Adipocyte (in vitro differentiated cells): Measurements from ENCODE around the gene PDE8B.

Experiments
- DNase-seq: peaks from one replicate; pipeline ENCODE4 v3.0.0-alpha.2; 2015; ENCODE audit warnings: low read depth
- H3K27me3 ChIP-seq: replicated peaks from 2 replicates; pipeline ENCODE4 v1.7.0; 2013; ENCODE audit warnings: mild to moderate bottlenecking, low read length, moderate library complexity; ENCODE audit not compliant: control insufficient read depth, insufficient read depth
- H3K36me3 ChIP-seq: 2 replicates; pipeline ENCODE4 v1.7.0; 2013; ENCODE audit warnings: low read length, mild to moderate bottlenecking, moderate library complexity; ENCODE audit not compliant: control insufficient read depth, insufficient read depth, severe bottlenecking
- H3K4me1 ChIP-seq: 2 replicates; pipeline ENCODE4 v1.7.0; 2013; ENCODE audit warnings: mild to moderate bottlenecking, low read length, moderate library complexity; ENCODE audit not compliant: control insufficient read depth, insufficient read depth
- H3K4me3 ChIP-seq: 2 replicates; pipeline ENCODE4 v1.7.0; 2013; ENCODE audit warnings: mild to moderate bottlenecking, low read length, moderate library complexity
- H3K9ac ChIP-seq: 2 replicates; pipeline ENCODE4 v1.7.0; 2013; ENCODE audit warnings: mild to moderate bottlenecking, low read length, moderate library complexity
- H3K9me3 ChIP-seq: 2 replicates; pipeline ENCODE4 v1.7.0; 2013; ENCODE audit warnings: mild to moderate bottlenecking, low read length, moderate library complexity; ENCODE audit not compliant: control insufficient read depth

PDE8B gene

DNA sequence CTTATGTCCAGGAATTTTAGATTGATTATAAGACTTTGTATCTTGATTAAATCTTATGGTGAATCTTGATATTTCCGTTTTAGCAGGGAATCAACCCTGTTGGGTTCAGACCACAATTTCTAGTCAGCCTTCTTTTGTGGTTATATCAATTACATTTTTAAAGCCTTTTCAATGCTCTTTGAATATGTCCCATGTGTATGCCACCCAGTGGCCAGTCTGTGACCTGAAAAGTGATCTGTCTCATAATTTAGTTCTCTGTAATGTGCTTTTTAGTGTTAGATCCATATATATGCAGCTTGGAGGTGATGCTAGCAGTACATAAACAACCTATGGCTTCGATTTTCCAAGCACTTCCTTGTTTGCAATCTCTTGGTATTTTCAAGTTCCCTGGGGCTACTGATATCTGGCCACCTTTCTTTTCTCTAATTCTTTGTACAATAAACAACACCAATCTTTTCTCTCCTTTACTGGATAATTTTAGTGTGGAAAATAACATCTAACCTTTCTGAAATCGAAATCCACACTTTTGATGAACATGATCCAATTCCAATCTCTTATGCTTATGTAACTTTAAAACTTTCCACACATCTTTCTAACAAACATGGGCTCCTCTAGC lies 28.8 kb downstream of the PDE8B start:
- Histone ChIP-seq H3K27me3 (peaks cover 7% of the 10 kb centered on the region), H3K9ac (no peak overlapping the region), H3K4me3 (no peak overlapping the region), H3K9me3 (peaks cover 7% of the 10 kb centered on the region), H3K4me1 (no peaks in the 10 kb centered on the region), H3K36me3 (no peaks in the 10 kb centered on the region)
- DNase-seq = peak; percentile 25

DNA sequence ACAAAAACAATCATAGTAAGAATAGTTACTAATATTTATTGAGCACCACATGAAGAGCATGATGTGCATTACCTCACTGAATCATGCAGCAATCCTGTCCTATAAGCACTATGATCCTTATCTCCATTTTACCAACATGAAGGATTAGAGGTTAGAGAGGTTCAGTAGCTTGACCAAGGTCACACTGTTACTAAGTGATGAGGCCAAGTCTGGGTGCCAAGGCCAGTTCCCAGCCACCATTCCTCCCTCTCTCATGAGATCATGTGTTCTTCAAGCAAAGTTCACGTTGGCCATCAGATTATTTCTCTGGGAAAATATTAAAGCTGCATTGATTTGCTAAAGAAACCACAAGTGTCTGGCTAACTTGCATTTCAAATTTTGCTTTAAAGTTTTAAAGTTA lies 31.0 kb downstream of the PDE8B start:
- no peaks in the 10 kb centered on the region for H3K4me1 ChIP-seq
- no peak overlapping the region for H3K4me3 ChIP-seq
- H3K36me3 ChIP-seq = no peaks in the 10 kb centered on the region
- H3K9ac ChIP-seq = no peak overlapping the region
- peaks cover 7% of the 10 kb centered on the region for H3K27me3 ChIP-seq
- peaks cover 6% of the 10 kb centered on the region for H3K9me3 ChIP-seq
- DNase-seq = no peak

DNA sequence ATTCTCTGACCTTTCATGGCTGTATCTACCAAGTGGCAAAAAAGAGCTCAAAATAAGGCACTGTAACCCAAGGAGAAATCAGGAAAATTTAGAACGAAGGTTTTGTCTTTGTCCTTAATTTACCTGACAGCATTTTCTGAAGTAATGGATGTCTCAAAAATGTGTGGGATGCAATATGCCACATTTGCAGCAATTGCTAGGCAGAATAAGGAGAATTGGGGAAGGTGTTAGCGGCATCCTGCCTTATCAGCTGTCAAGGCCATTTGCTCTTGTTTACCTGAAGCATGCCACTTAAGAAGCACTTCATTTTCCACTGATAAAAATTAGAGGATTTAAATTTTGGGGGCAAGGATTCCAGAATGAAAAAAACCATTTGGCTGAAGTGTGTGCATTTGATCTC lies 39.0 kb downstream of the PDE8B start:
- no peak overlapping the region for H3K9ac ChIP-seq
- no peaks in the 10 kb centered on the region for H3K4me1 ChIP-seq
- no peak for DNase-seq
- peaks cover 4% of the 10 kb centered on the region for H3K36me3 ChIP-seq
- peaks cover 3% of the 10 kb centered on the region for H3K9me3 ChIP-seq
- H3K4me3 ChIP-seq = no peak overlapping the region
- peaks cover 5% of the 10 kb centered on the region for H3K27me3 ChIP-seq

DNA sequence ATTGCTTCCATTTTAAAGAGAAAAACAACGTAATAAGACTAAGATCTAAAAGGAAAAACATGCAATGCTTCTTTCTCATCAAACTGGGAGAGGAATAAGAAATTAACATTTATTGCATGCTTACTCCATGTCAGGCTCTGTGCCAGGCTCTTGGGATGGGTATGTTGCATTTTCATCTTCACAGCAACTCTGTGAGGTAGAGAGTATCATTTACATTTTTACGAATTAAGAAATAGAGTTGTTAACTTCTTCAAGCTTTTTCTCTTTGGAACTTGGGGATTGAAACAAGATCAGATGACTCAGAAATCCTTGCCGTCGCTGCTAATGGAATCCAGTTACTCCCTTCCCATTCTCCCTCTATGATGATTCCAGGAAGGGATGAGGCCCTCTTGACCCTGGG lies 39.5 kb downstream of the PDE8B start:
- DNase-seq = no peak
- H3K4me1 ChIP-seq = no peaks in the 10 kb centered on the region
- peaks cover 4% of the 10 kb centered on the region for H3K36me3 ChIP-seq
- H3K9me3 ChIP-seq = peaks cover 3% of the 10 kb centered on the region
- H3K4me3 ChIP-seq = no peak overlapping the region
- no peak overlapping the region for H3K9ac ChIP-seq
- peaks cover 7% of the 10 kb centered on the region for H3K27me3 ChIP-seq

DNA sequence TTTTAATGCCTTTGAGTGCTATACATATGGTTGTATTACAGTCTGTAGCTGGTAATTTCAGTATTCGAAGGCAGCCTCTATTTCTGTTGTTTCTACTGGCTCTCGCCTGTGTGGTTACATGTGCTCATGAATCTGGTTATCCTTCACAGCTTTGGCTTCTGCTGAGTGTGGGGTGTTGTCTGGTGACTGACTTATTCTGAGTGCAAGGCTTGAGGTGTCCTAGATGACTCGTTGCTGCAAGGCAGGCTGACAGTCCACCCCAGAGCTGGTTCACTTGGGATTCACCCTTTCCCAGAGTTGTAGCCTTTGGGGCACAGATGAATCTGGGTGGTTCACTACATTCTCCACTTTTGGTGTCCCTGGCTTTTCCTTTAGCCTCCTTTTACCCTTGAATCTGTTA lies 41.4 kb downstream of the PDE8B start:
- Histone ChIP-seq H3K36me3 (peaks cover 4% of the 10 kb centered on the region), H3K9me3 (peaks cover 9% of the 10 kb centered on the region), H3K27me3 (peaks cover 7% of the 10 kb centered on the region), H3K9ac (no peak overlapping the region), H3K4me1 (no peaks in the 10 kb centered on the region), H3K4me3 (no peak overlapping the region)
- no peak for DNase-seq

DNA sequence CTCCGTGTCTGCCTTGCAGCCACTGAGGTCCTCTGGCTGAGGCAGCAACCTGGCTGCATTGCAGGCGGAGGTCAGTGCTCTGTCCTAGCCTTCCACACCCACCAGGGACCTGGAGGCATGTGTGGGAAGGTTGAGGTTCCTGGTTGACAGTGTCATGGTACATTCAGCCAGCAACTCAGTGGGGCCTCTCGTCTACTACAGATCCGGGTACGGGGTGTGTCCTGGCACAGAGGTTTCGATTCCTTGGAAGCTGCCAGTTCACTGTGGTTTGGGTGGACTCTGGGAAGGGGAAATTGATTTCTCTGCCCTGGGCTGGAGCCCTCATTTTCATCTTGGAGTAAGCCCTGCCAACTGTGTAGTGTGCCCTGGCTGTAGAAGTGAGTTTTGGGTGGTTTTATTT lies 45.1 kb downstream of the PDE8B start:
- Histone ChIP-seq H3K9me3 (peaks cover 13% of the 10 kb centered on the region), H3K4me1 (no peaks in the 10 kb centered on the region), H3K4me3 (no peak overlapping the region), H3K36me3 (no peaks in the 10 kb centered on the region), H3K9ac (no peak overlapping the region), H3K27me3 (peaks cover 10% of the 10 kb centered on the region)
- no peak for DNase-seq

DNA sequence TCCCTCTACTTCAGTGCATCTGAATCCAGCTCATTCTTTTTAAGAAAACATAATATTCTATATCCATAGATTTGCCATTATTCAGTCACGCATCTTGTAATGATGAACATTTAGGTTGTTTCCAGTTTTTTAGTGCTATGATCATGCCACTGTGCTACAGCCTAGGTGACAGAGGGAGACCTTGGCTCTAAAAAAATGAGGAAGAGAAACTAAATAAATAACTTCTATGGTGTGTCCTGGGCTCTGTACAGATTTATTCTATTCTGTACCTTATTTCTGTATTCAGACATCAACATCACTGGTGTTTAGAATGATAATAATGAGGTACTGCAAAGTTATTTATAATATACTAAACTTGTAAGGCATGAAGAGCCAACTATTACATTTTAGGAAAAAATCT lies 45.9 kb downstream of the PDE8B start:
- Histone ChIP-seq H3K9ac (no peak overlapping the region), H3K4me1 (no peaks in the 10 kb centered on the region), H3K4me3 (no peak overlapping the region), H3K27me3 (peaks cover 10% of the 10 kb centered on the region), H3K9me3 (peaks cover 13% of the 10 kb centered on the region), H3K36me3 (no peaks in the 10 kb centered on the region)
- DNase-seq = no peak

DNA sequence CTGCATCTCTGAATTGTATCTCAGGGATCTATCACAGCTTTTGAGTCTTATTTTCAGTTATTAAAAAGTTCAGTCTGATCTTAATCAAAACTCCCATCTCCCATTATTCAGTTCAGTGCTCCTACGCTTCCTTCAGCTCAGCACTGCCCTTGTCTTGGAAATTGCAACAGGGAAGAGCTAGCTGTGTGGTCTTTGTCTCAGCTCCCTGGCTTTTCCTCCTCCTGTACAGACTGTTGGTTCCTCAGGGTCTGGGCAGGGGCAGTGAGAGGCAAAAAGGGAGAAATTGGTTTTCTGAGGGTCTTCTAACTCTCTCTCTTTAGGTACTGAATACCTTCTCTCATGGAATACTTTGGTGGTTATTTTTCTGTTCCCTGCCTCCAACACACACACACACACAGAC lies 48.2 kb downstream of the PDE8B start:
- Histone ChIP-seq H3K4me1 (no peaks in the 10 kb centered on the region), H3K27me3 (peaks cover 10% of the 10 kb centered on the region), H3K9me3 (peaks cover 13% of the 10 kb centered on the region), H3K36me3 (no peaks in the 10 kb centered on the region), H3K4me3 (no peak overlapping the region), H3K9ac (no peak overlapping the region)
- no peak for DNase-seq

DNA sequence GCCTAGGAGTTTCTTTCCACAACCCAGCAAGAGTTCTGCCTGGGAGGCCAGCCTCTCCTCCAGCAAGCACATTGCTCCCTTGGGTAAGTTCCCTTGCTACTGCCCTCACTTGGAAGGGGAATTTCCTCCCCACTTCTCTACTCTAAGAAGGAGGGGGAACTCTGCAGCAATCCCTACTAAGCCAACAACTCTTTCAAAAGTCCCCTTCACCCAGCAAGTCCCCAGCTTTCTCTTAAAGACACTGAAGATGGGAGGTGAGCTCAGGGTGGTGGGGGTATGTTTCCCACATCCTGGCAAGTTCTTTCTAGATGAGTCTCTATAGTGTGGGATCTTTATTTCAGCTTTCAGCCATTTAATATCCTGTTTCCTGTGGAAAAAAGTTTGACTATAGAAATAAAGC lies 49.0 kb downstream of the PDE8B start:
- Histone ChIP-seq H3K4me3 (no peak overlapping the region), H3K4me1 (no peaks in the 10 kb centered on the region), H3K27me3 (peaks cover 10% of the 10 kb centered on the region), H3K9me3 (peaks cover 13% of the 10 kb centered on the region), H3K9ac (no peak overlapping the region), H3K36me3 (no peaks in the 10 kb centered on the region)
- no peak for DNase-seq

DNA sequence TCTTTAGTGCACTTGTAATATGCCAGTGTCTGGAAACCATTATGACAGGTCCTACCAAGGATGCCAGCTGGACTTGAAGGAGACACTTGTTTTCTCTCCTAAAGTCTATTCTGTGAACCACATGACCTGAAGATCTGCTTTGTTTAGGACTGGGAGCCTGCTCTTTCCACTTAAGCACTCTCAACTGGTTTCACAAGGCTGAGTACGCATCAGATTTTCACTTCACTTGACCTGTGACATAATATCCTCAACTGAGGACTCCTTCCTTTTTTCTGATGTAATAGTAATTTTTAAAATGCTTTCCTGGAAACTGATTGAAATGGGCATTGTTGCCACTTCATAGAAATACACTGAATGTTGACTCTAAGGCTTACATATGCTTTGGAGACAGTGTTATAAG lies 52.2 kb downstream of the PDE8B start:
- Histone ChIP-seq H3K4me3 (no peak overlapping the region), H3K36me3 (no peaks in the 10 kb centered on the region), H3K27me3 (peaks cover 8% of the 10 kb centered on the region), H3K4me1 (peaks cover 2% of the 10 kb centered on the region), H3K9me3 (peaks cover under 1% of the 10 kb centered on the region), H3K9ac (no peak overlapping the region)
- no peak for DNase-seq

DNA sequence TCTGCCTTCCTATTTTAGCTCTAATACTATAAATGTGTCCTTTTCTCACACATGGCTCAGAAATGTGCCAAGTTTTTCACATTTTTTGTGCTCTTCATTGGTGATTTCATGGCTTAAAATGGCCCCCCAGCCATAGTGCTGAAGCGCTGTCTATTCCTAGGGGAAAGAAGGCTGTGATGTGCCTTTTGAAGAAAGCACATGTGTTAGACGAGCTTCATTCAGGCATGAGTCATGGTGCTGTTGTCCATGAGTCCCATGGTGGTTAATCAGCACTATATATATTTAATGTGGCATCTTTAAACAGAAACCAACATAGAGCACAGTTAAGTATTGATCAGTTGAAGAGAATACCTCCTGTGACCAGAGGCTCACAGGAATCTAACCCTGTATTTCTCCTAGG lies 55.8 kb downstream of the PDE8B start:
- H3K4me1 ChIP-seq = peaks cover 2% of the 10 kb centered on the region
- no peak overlapping the region for H3K4me3 ChIP-seq
- H3K9ac ChIP-seq = no peak overlapping the region
- DNase-seq = no peak
- H3K9me3 ChIP-seq = peaks cover 7% of the 10 kb centered on the region
- no peaks in the 10 kb centered on the region for H3K27me3 ChIP-seq
- H3K36me3 ChIP-seq = no peaks in the 10 kb centered on the region

DNA sequence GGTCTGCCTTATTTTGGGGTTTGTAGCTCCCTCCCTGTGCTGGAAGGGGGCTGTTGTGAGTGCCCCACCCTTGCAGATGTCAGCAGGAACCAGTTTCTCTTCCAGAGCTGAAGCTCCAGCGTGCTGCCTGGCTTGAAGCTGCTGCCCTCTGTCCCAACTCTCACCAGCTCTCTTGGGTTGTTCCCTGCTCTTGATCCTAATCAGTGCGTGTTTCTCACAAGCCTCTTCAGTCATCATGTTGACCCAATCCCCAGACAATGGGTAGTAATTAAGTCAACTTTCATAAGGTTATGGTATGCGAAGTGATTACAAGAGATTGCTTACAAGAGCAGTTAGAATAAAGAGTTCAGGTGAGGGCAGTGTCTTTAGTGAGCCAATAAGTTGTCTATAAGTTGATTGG lies 57.0 kb downstream of the PDE8B start:
- no peak for DNase-seq
- Histone ChIP-seq H3K27me3 (no peaks in the 10 kb centered on the region), H3K9me3 (peaks cover 7% of the 10 kb centered on the region)

More for the DNA sequence above, 57.0 kb downstream of the PDE8B start:
- Histone ChIP-seq H3K4me3 (no peak overlapping the region), H3K4me1 (peaks cover 13% of the 10 kb centered on the region), H3K36me3 (no peaks in the 10 kb centered on the region), H3K9ac (no peak overlapping the region)
